GM06990 (cell line): ENCODE results near the gene GOLGA6L10.
"Not testable (repeated sequence)": the region's sequence is repeated elsewhere in the genome, so short reads cannot be mapped to it uniquely, and the experiment has no call there.

Source experiments
- DNase-seq: peaks from one replicate; pipeline ENCODE4 v3.0.0-alpha.2; 2011; ENCODE audit not compliant: insufficient read length; ENCODE audit errors: extremely low read depth
- H3K27me3 ChIP-seq: replicated peaks from 2 replicates; pipeline ENCODE4 v1.6.0; 2011; ENCODE audit warnings: low read length; ENCODE audit not compliant: control insufficient read depth, insufficient read depth
- H3K36me3 ChIP-seq: 2 replicates; pipeline ENCODE4 v1.5.1; 2011; ENCODE audit warnings: low read length; ENCODE audit not compliant: control insufficient read depth, insufficient read depth
- H3K4me3 ChIP-seq: replicated peaks from 2 replicates; pipeline ENCODE4 v1.5.1; 2011; ENCODE audit warnings: low read depth, mild to moderate bottlenecking, control low read depth, low read length
- CTCF ChIP-seq: IDR thresholded peaks from 2 replicates; pipeline ENCODE4 v1.5.1; 2011; ENCODE audit warnings: low read length, control low read depth, mild to moderate bottlenecking, inconsistent platforms; ENCODE audit not compliant: insufficient read depth, poor library complexity, severe bottlenecking

The GOLGA6L10 gene

GRCh38 chr15:82349375-82349774, at the start of gene GOLGA6L10:
TSS of gene GOLGA6L10 (minus strand) at chr15:82349475. CDS start at chr15:82349375, 100 bp downstream.
- not testable (repeated sequence) for H3K4me3 ChIP-seq, H3K27me3 ChIP-seq, DNase-seq, H3K36me3 ChIP-seq

- H3K27me3 ChIP-seq, result no peaks in the 10 kb centered on the region
- no peak for TF ChIP-seq CTCF
- no peaks in the 10 kb centered on the region for H3K36me3 ChIP-seq
- no peak overlapping the region for H3K4me3 ChIP-seq
- DNase-seq, result no peak
Observed at GRCh38 chr15:82398785-82399184, 49.5 kb upstream of the GOLGA6L10 start.

GRCh38 chr15:82397817-82398216, 48.5 kb upstream of the GOLGA6L10 start:
- no peak overlapping the region for H3K4me3 ChIP-seq
- no peaks in the 10 kb centered on the region for H3K27me3 ChIP-seq
- DNase-seq, result no peak
- H3K36me3 ChIP-seq, result no peaks in the 10 kb centered on the region
- no peak for TF ChIP-seq CTCF

GRCh38 chr15:82395788-82396187, 46.5 kb upstream of the GOLGA6L10 start:
- H3K27me3 ChIP-seq, H3K4me3 ChIP-seq, DNase-seq, H3K36me3 ChIP-seq: not testable (repeated sequence)

- DNase-seq, result no peak
Observed at GRCh38 chr15:82393671-82394070, 44.4 kb upstream of the GOLGA6L10 start.

GRCh38 chr15:82392077-82392476, 42.8 kb upstream of the GOLGA6L10 start:
- H3K4me3 ChIP-seq, H3K36me3 ChIP-seq, H3K27me3 ChIP-seq, DNase-seq: not testable (repeated sequence)

More at GRCh38 chr15:82393671-82394070, 44.4 kb upstream of the GOLGA6L10 start:
- no peak for TF ChIP-seq CTCF
- Histone ChIP-seq H3K4me3 (no peak overlapping the region), H3K36me3 (no peaks in the 10 kb centered on the region), H3K27me3 (no peaks in the 10 kb centered on the region)

GRCh38 chr15:82390152-82390551, 40.9 kb upstream of the GOLGA6L10 start:
- not testable (repeated sequence) for H3K4me3 ChIP-seq, H3K36me3 ChIP-seq, DNase-seq, H3K27me3 ChIP-seq

- H3K4me3 ChIP-seq, DNase-seq, H3K27me3 ChIP-seq, H3K36me3 ChIP-seq: not testable (repeated sequence)
Observed at GRCh38 chr15:82387209-82387608, 37.9 kb upstream of the GOLGA6L10 start.

GRCh38 chr15:82381330-82381955, 32.2 kb upstream of the GOLGA6L10 start:
- not testable (repeated sequence) for H3K4me3 ChIP-seq, DNase-seq, H3K27me3 ChIP-seq, H3K36me3 ChIP-seq
